Measurements from ENCODE around the gene FAM81B. TPM values are rescaled to one million over a fixed set of nuclear protein-coding genes. Genes with fewer than 3 reads are reported as not detected.

Gene FAM81B
- total and polyA plus RNA-seq, 2 donors (not counting 3 experiments of a cell fraction or from before 2014, with no cell fraction given) = not detected

DNA sequence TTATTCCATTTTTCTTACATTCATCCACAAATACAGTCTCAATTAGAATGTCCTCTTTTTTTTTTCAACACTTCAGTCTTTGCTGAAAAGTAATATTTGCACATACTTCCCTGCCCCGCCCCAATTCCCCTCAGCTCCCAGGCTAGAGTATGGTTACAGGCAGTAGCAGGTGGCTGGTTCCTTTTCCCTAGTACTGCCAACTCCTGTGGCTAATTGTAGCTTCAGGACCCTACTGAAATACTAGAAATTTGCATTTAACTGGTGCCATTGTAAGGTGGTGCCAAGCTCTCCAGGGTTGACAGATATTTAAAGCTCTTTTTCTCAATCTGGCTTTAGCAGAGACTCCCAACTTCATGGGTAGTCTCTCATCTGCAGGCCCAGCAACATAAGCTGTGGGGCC, 80.3 kb downstream of the FAM81B start:
- Histone ChIP-seq H3K4me3 (replicated peaks in 1 of 3; ENCODE audit: insufficient read depth in 1 of 3, low read depth in 1 of 3, low read length in 3 of 3) (no peak overlapping the region), H3K9me1 (replicated peaks; ENCODE audit: control insufficient read depth, extremely low read depth, insufficient read depth, low read length) (no peaks in the 10 kb centered on the region), H3K9me3 (replicated peaks; ENCODE audit: control insufficient read depth, insufficient read depth, low read length) (no peaks in the 10 kb centered on the region), H3K4me1 (ENCODE audit: control insufficient read depth, extremely low read depth, insufficient read depth, low read length) (no peaks in the 10 kb centered on the region), H2AFZ (ENCODE audit: low read depth, low read length) (no peak overlapping the region), H3K9ac (replicated peaks; ENCODE audit: extremely low read depth, insufficient read depth, low read length) (no peak overlapping the region), H3K27ac (ENCODE audit: insufficient read depth, low read depth, low read length) (no peak overlapping the region), H3K36me3 (ENCODE audit: control insufficient read depth in 2 of 2, extremely low read depth in 1 of 2, insufficient read depth in 2 of 2, low read length in 2 of 2) (peaks cover 6% of the 10 kb centered on the region in 2 experiments), H3K79me2 (ENCODE audit: control insufficient read depth, insufficient read depth, low read length) (no peaks in the 10 kb centered on the region), H4K20me1 (replicated peaks; ENCODE audit: control insufficient read depth, extremely low read depth, insufficient read depth, low read length) (no peaks in the 10 kb centered on the region), H3K27me3 (ENCODE audit: control insufficient read depth in 2 of 2, insufficient read depth in 2 of 2, low read length in 2 of 2) (no peaks in the 10 kb centered on the region), H3K4me2 (ENCODE audit: insufficient read depth, low read length) (no peak overlapping the region)
- DNase-seq (ENCODE audit: low read depth, low spot score) = no peak
- intact Hi-C loops (cut with micrococcal nuclease) (no loop called here), dilution Hi-C loops (cut with MboI; ENCODE audit: extremely low pct_ligation_motif_present, low sequenced_read_pairs) (no loop called here)
- ChIA-PET CTCF (interaction anchor here (1.3 kb wide), 1 partner anchor 503 kb away, joined by 3 read pairs; no protein-coding TSS in a partner anchor), POLR2A (no interaction called here)
- BruUV-seq (replicated peaks) = no TSS peak
- FAIRE-seq = no peak
- no peak for TF ChIP-seq POLR2AphosphoS5 (IDR thresholded peaks at IDR 0.05; ENCODE audit: insufficient read depth, low read depth, low read length)
- no peak for TF ChIP-seq POLR2A (IDR thresholded peaks at IDR 0.05; ENCODE audit: low read depth, low read length)
- TF ChIP-seq EZH2 (IDR thresholded peaks at IDR 0.05; ENCODE audit: borderline replicate concordance, low read depth, low read length, severe bottlenecking) = no peak
- TF ChIP-seq, protein P1, sequence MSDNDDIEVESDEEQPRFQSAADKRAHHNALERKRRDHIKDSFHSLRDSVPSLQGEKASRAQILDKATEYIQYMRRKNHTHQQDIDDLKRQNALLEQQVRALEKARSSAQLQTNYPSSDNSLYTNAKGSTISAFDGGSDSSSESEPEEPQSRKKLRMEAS (IDR thresholded peaks at IDR 0.05; ENCODE audit: insufficient read depth, insufficient read length) = no peak
- no peak for TF ChIP-seq JUN (IDR thresholded peaks at IDR 0.05; ENCODE audit: borderline replicate concordance, insufficient read depth, insufficient read length, low read depth)
- TF ChIP-seq, protein P2, sequence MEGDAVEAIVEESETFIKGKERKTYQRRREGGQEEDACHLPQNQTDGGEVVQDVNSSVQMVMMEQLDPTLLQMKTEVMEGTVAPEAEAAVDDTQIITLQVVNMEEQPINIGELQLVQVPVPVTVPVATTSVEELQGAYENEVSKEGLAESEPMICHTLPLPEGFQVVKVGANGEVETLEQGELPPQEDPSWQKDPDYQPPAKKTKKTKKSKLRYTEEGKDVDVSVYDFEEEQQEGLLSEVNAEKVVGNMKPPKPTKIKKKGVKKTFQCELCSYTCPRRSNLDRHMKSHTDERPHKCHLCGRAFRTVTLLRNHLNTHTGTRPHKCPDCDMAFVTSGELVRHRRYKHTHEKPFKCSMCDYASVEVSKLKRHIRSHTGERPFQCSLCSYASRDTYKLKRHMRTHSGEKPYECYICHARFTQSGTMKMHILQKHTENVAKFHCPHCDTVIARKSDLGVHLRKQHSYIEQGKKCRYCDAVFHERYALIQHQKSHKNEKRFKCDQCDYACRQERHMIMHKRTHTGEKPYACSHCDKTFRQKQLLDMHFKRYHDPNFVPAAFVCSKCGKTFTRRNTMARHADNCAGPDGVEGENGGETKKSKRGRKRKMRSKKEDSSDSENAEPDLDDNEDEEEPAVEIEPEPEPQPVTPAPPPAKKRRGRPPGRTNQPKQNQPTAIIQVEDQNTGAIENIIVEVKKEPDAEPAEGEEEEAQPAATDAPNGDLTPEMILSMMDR (IDR thresholded peaks at IDR 0.05; ENCODE audit: extremely low read depth in 1 of 2, insufficient read depth in 1 of 2, low read depth in 1 of 2, low read length in 2 of 2) = no peak
- no peak for TF ChIP-seq GATA2 (IDR thresholded peaks at IDR 0.05; ENCODE audit: insufficient read depth, insufficient read length, low read depth, low read length)
- no peak for TF ChIP-seq MYC (IDR thresholded peaks at IDR 0.05; ENCODE audit: low read depth, low read length)
- TF ChIP-seq FOS (IDR thresholded peaks at IDR 0.05; ENCODE audit: borderline replicate concordance, insufficient read depth, low read length) = no peak

All from endothelial cell of umbilical vein (primary cell).